Endothelial cell of umbilical vein (primary cell): Measurements from ENCODE around the gene MSL1. TPM values are rescaled to one million over a fixed set of nuclear protein-coding genes. Genes with fewer than 3 reads are reported as not detected.

Source experiments
- BruUV-seq: library from RNA; stranded (reverse); fragments of 400-500 nt; replicated peaks from 2 replicates; lab custom pipeline; 2021; lab: Mats Ljungman, UMichigan
- CTCF ChIA-PET: fragments of 300-600, 350-600 bp; sonication (Branson Sonifier 250); formaldehyde crosslinking; loops from one replicate; lab custom pipeline; 2021; ENCODE audit warnings: antibody characterized with exemption, inconsistent platforms; lab: Charles Lee
- POLR2A ChIA-PET: fragments of 300-600, 350-600 bp; sonication (Branson Sonifier 250); formaldehyde crosslinking; loops from one replicate; lab custom pipeline; 2021; ENCODE audit warnings: antibody characterized with exemption, inconsistent platforms; lab: Charles Lee
- DNase-seq: peaks from one replicate; pipeline ENCODE4 v3.0.0-alpha.2; 2011; ENCODE audit warnings: low read depth, low spot score
- FAIRE-seq: peaks from 2 replicates; lab custom pipeline; 2011; peaks lifted over from hg19 to GRCh38; lab: Jason Lieb, UNC
- H2AFZ ChIP-seq: 2 replicates; pipeline ENCODE4 v1.6.0; 2012; ENCODE audit warnings: low read depth, low read length, control low read depth, inconsistent platforms
- H3K27ac ChIP-seq: 2 replicates; pipeline ENCODE4 v1.5.1; 2011; ENCODE audit warnings: low read depth, mild to moderate bottlenecking, control low read depth, low read length, moderate library complexity; ENCODE audit not compliant: insufficient read depth
- H3K27me3 ChIP-seq, 2 experiments: 2 replicates each; pipeline versions ENCODE4 v1.6.0 to v1.6.1; 2011; ENCODE audit warnings: low read length in 2 of 2, mixed read lengths in 1 of 2; ENCODE audit not compliant: control insufficient read depth in 2 of 2, insufficient read depth in 2 of 2
- H3K36me3 ChIP-seq, 2 experiments: 2 replicates in 1 of 2; 3 replicates in 1 of 2; pipeline ENCODE4 v1.5.1; 2011; ENCODE audit warnings: low read length in 2 of 2, mild to moderate bottlenecking in 1 of 2, moderate library complexity in 1 of 2; ENCODE audit not compliant: control insufficient read depth in 2 of 2, insufficient read depth in 2 of 2; ENCODE audit errors: extremely low read depth in 1 of 2
- H3K4me1 ChIP-seq: 3 replicates; pipeline ENCODE4 v1.5.1; 2011; ENCODE audit warnings: mild to moderate bottlenecking, low read length; ENCODE audit not compliant: control insufficient read depth, insufficient read depth; ENCODE audit errors: extremely low read depth
- H3K4me2 ChIP-seq: 2 replicates; pipeline ENCODE4 v1.6.1; 2011; ENCODE audit warnings: low read length, control low read depth, mixed read lengths; ENCODE audit not compliant: insufficient read depth
- H3K4me3 ChIP-seq, 3 experiments: fragments of 200-600 bp in 1 of 3; sonication (generic), shearing (Covaris generic) in 1 of 3; replicated peaks in 1 of 3; 2 replicates each; pipeline ENCODE4 v1.5.1; 2011 to 2016; ENCODE audit warnings: control low read depth in 3 of 3, low read length in 3 of 3, mild to moderate bottlenecking in 2 of 3, inconsistent platforms in 1 of 3, low read depth in 1 of 3, moderate library complexity in 1 of 3; ENCODE audit not compliant: insufficient read depth in 1 of 3
- H3K79me2 ChIP-seq: 2 replicates; pipeline ENCODE4 v1.6.0; 2012; ENCODE audit warnings: low read length, inconsistent platforms; ENCODE audit not compliant: control insufficient read depth, insufficient read depth
- H3K9ac ChIP-seq: replicated peaks from 2 replicates; pipeline ENCODE3; 2011; ENCODE audit warnings: low read length, control low read depth; ENCODE audit not compliant: insufficient read depth; ENCODE audit errors: extremely low read depth
- H3K9me1 ChIP-seq: replicated peaks from 3 replicates; pipeline ENCODE4 v1.6.0; 2011; ENCODE audit warnings: mild to moderate bottlenecking, low read length; ENCODE audit not compliant: control insufficient read depth, insufficient read depth; ENCODE audit errors: extremely low read depth
- H3K9me3 ChIP-seq: replicated peaks from 2 replicates; pipeline ENCODE4 v1.5.1; 2012; ENCODE audit warnings: low read length, inconsistent platforms; ENCODE audit not compliant: control insufficient read depth, insufficient read depth
- H4K20me1 ChIP-seq: replicated peaks from 2 replicates; pipeline ENCODE3; 2011; ENCODE audit warnings: mild to moderate bottlenecking, low read length; ENCODE audit not compliant: control insufficient read depth, insufficient read depth; ENCODE audit errors: extremely low read depth
- CTCF ChIP-seq, 2 donors: IDR thresholded peaks; 1 replicate in 1 of 2; 2 replicates in 1 of 2; pipeline ENCODE4 v1.5.1; 2011; ENCODE audit warnings: low read length in 2 of 2, mild to moderate bottlenecking in 2 of 2, moderate library complexity in 2 of 2, control low read depth in 1 of 2, inconsistent platforms in 1 of 2, low read depth in 1 of 2; ENCODE audit not compliant: insufficient read depth in 1 of 2; ENCODE audit errors: extremely low read depth in 1 of 2
- EZH2 ChIP-seq: IDR thresholded peaks from 2 replicates; pipeline ENCODE4 v1.6.1; 2012; ENCODE audit warnings: borderline replicate concordance, low read depth, mild to moderate bottlenecking, moderate library complexity, low read length, inconsistent platforms; ENCODE audit not compliant: severe bottlenecking
- FOS ChIP-seq: IDR thresholded peaks from 2 replicates; pipeline ENCODE4 v1.6.1; 2011; ENCODE audit warnings: mild to moderate bottlenecking, low read length, moderate library complexity, borderline replicate concordance; ENCODE audit not compliant: insufficient read depth
- GATA2 ChIP-seq: IDR thresholded peaks from 2 replicates; pipeline ENCODE4 v1.7.0; 2011; ENCODE audit warnings: low read depth, mild to moderate bottlenecking, moderate library complexity, mixed read lengths, low read length; ENCODE audit not compliant: insufficient read length, insufficient read depth
- JUN ChIP-seq: IDR thresholded peaks from 2 replicates; pipeline ENCODE4 v1.6.1; 2011; ENCODE audit warnings: borderline replicate concordance, low read depth; ENCODE audit not compliant: insufficient read length, insufficient read depth
- MAX ChIP-seq: IDR thresholded peaks from 2 replicates; pipeline ENCODE4 v1.6.1; 2011; ENCODE audit not compliant: insufficient read depth, insufficient read length
- MYC ChIP-seq: IDR thresholded peaks from one replicate; pipeline ENCODE4 v1.6.1; 2011; ENCODE audit warnings: mild to moderate bottlenecking, low read depth, low read length
- POLR2A ChIP-seq: IDR thresholded peaks from 2 replicates; pipeline ENCODE4 v1.6.1; 2012; ENCODE audit warnings: low read depth, mild to moderate bottlenecking, control low read depth, low read length
- POLR2AphosphoS5 ChIP-seq: IDR thresholded peaks from 2 replicates; pipeline ENCODE4 v1.6.1; 2012; ENCODE audit warnings: low read depth, mild to moderate bottlenecking, control low read depth, low read length, moderate library complexity; ENCODE audit not compliant: insufficient read depth
- dilution Hi-C: fragments of 300-500 bp; cut with MboI; formaldehyde crosslinking; loops from one replicate; pipeline ENCODE4 v1.15.0; 2019; ENCODE audit warnings: low sequenced_read_pairs; ENCODE audit not compliant: extremely low pct_ligation_motif_present
- intact Hi-C: fragments of 100-400 bp; cut with micrococcal nuclease; formaldehyde crosslinking; loops from one replicate; pipeline ENCODE4 v1.10.0; 2022
- polyA plus RNA-seq, 4 experiments: library from polyadenylated mRNA; depleted of rRNA in 3 of 4; stranded (reverse) in 3 of 4; unstranded in 1 of 4; fragments of >200 nt; gene quantifications; 2 replicates each; pipeline versions ENCODE4 v1.2.1 to v1.2.3, GENCODE V29; 2011 to 2012; ENCODE audit warnings: missing spikeins in 1 of 4
- total RNA-seq: library from RNA; stranded (reverse); gene quantifications from 2 replicates; pipeline ENCODE4 v1.2.3, GENCODE V29; 2021

MSL1 gene
- total and polyA plus RNA-seq, 2 donors (not counting 3 experiments of a cell fraction or from before 2014, with no cell fraction given) = 30.9 to 95.0 TPM

GRCh38 chr17:40175928-40176753 is 54.4 kb downstream of the MSL1 start:
- no peak overlapping the region for H3K4me3 ChIP-seq
- peaks cover 3% of the 10 kb centered on the region for H3K4me1 ChIP-seq
- no peaks in the 10 kb centered on the region for H3K9me1 ChIP-seq
- no peak overlapping the region for H3K9ac ChIP-seq
- H2AFZ ChIP-seq = no peak overlapping the region
- ChIA-PET POLR2A (no interaction called here), CTCF (interaction anchor here (0.7 to 1.4 kb wide), 3 partner anchors 8 to 64 kb away, joined by 3 to 4 read pairs (median 4); no protein-coding TSS in a partner anchor)
- H3K27me3 ChIP-seq = no peaks in the 10 kb centered on the region
- intact Hi-C loops (no loop called here), dilution Hi-C loops (no loop called here)
- peaks cover 7 to 18% of the 10 kb centered on the region in 2 experiments for H3K36me3 ChIP-seq
- no TSS peak for BruUV-seq
- no peaks in the 10 kb centered on the region for H3K9me3 ChIP-seq
- no peak overlapping the region for H3K27ac ChIP-seq
- DNase-seq = no peak
- TF ChIP-seq EZH2 (no peak), POLR2AphosphoS5 (no peak), JUN (no peak), FOS (no peak), POLR2A (no peak), MYC (no peak), CTCF (IDR thresholded peaks at IDR 0.05; ENCODE audit: extremely low read depth in 1 of 2, insufficient read depth in 1 of 2, low read depth in 1 of 2, low read length in 2 of 2) (no peak), GATA2 (no peak), MAX (no peak)
- no peak overlapping the region for H3K4me2 ChIP-seq
- no peaks in the 10 kb centered on the region for H4K20me1 ChIP-seq
- H3K79me2 ChIP-seq = no peaks in the 10 kb centered on the region
- FAIRE-seq = no peak
